NB4 (cell line): Measurements from ENCODE around the gene EFL1.

Experiments used
- DNase-seq: peaks from one replicate; pipeline ENCODE4 v3.0.0; 2010; ENCODE audit warnings: low read depth
- H3K4me3 ChIP-seq: one replicate; pipeline ENCODE4 v1.5.1; 2011; ENCODE audit warnings: mild to moderate bottlenecking, low read depth, low read length, moderate library complexity
- CTCF ChIP-seq: IDR thresholded peaks from one replicate; pipeline ENCODE4 v1.5.1; 2012; ENCODE audit warnings: low read depth, low read length
- MAX ChIP-seq: IDR thresholded peaks from 2 replicates; pipeline ENCODE4 v1.6.1; 2011; ENCODE audit warnings: low read depth, low read length
- MYC ChIP-seq: IDR thresholded peaks from 2 replicates; pipeline ENCODE4 v1.6.1; 2011; ENCODE audit warnings: low read depth, low read length
- POLR2A ChIP-seq: IDR thresholded peaks from 2 replicates; pipeline ENCODE4 v1.6.1; 2011; ENCODE audit warnings: mild to moderate bottlenecking; ENCODE audit not compliant: insufficient read length; ENCODE audit errors: extremely low read depth

The EFL1 gene

GRCh38 chr15:82114660-82115059 lies 147.9 kb downstream of the EFL1 start:
- no peak overlapping the region for H3K4me3 ChIP-seq
- no peak for DNase-seq
- TF ChIP-seq POLR2A, result no peak
- no peak for TF ChIP-seq MYC
- no peak for TF ChIP-seq CTCF
- TF ChIP-seq MAX, result no peak

GRCh38 chr15:82113106-82113715 lies 149.3 kb downstream of the EFL1 start:
- TF ChIP-seq MYC, result no peak
- no peak for TF ChIP-seq CTCF
- TF ChIP-seq MAX, result no peak
- no peak for DNase-seq

GRCh38 chr15:82111918-82112317 lies 150.6 kb downstream of the EFL1 start:
- no peak for DNase-seq
- no peak overlapping the region for H3K4me3 ChIP-seq
- TF ChIP-seq CTCF (no peak), POLR2A (no peak), MAX (no peak), MYC (no peak)

More at GRCh38 chr15:82113106-82113715, 149.3 kb downstream of the EFL1 start:
- no peak overlapping the region for H3K4me3 ChIP-seq

GRCh38 chr15:82110144-82110543 lies 152.4 kb downstream of the EFL1 start:
- DNase-seq, result no peak
- no peak for TF ChIP-seq POLR2A
- TF ChIP-seq MYC, result no peak
- TF ChIP-seq MAX, result no peak
- no peak for TF ChIP-seq CTCF
- no peak overlapping the region for H3K4me3 ChIP-seq

GRCh38 chr15:82108489-82109078 lies 153.9 kb downstream of the EFL1 start:
- H3K4me3 ChIP-seq, result no peak overlapping the region
- DNase-seq, result peak; percentile 59
- TF ChIP-seq MAX (0 out of 2 replicates have a peak, but pooled peaks have one; percentile 31), CTCF (peak; percentile 88), POLR2A (no peak), MYC (no peak)
